GM12878 (cell line): ENCODE results near the gene SEPTIN14.
"Not testable (repeated sequence)": the region's sequence is repeated elsewhere in the genome, so short reads cannot be mapped to it uniquely, and the experiment has no call there.

ENCODE experiments used
- EP300 ChIP-seq, 2 experiments: fragments of 150-350 bp in 1 of 2; IDR thresholded peaks; 2 replicates each; pipeline ENCODE4 v1.6.1; 2011 to 2012; ENCODE audit warnings: low read depth in 2 of 2, low read length in 2 of 2, borderline replicate concordance in 1 of 2, improper control_type of control experiment in 1 of 2, inconsistent platforms in 1 of 2; ENCODE audit not compliant: control insufficient read depth in 1 of 2
- NFYB ChIP-seq: IDR thresholded peaks from 2 replicates; pipeline ENCODE4 v1.6.1; 2011; ENCODE audit warnings: low read depth, mild to moderate bottlenecking, low read length, improper control_type of control experiment, moderate library complexity; ENCODE audit not compliant: insufficient read depth
- NR2C2 ChIP-seq: IDR thresholded peaks from 2 replicates; pipeline ENCODE4 v1.6.1; 2011; ENCODE audit warnings: borderline replicate concordance, low read depth; ENCODE audit not compliant: control insufficient read depth, insufficient read length
- NRF1 ChIP-seq: conservative IDR thresholded peaks from 2 replicates; pipeline ENCODE4 v1.6.1; 2011; ENCODE audit warnings: mild to moderate bottlenecking, low read depth, low read length, improper control_type of control experiment
- POLR2A ChIP-seq: IDR thresholded peaks from 2 replicates; pipeline ENCODE4 v1.6.1; 2011; ENCODE audit warnings: low read depth, mild to moderate bottlenecking, low read length
- POLR2AphosphoS5 ChIP-seq: IDR thresholded peaks from 2 replicates; pipeline ENCODE4 v1.6.1; 2011; ENCODE audit warnings: mild to moderate bottlenecking, low read length, inconsistent platforms
- TF ChIP-seq, protein P1 (sequence below), 3 experiments: IDR thresholded peaks in 2 of 3; conservative IDR thresholded peaks in 1 of 3; 2 replicates each; pipeline ENCODE4 v1.5.1; 2011; ENCODE audit warnings: low read depth in 3 of 3, low read length in 3 of 3, mild to moderate bottlenecking in 3 of 3, control low read depth in 2 of 3, moderate library complexity in 2 of 3, inconsistent platforms in 1 of 3, mixed read lengths in 1 of 3; ENCODE audit not compliant: control insufficient read depth in 2 of 3, insufficient read depth in 1 of 3; ENCODE audit errors: extremely low read depth in 1 of 3
- TF ChIP-seq, protein P2 (sequence below): IDR thresholded peaks from 2 replicates; pipeline ENCODE4 v1.6.1; 2011; ENCODE audit warnings: low read depth, mild to moderate bottlenecking, low read length, moderate library complexity, borderline replicate concordance; ENCODE audit errors: extremely low read depth
- TF ChIP-seq, protein P3 (sequence below): IDR thresholded peaks from 2 replicates; pipeline ENCODE4 v1.6.1; 2011; ENCODE audit warnings: borderline replicate concordance, low read depth, mild to moderate bottlenecking, moderate library complexity, low read length; ENCODE audit not compliant: insufficient read depth, poor library complexity, severe bottlenecking

DNA sequence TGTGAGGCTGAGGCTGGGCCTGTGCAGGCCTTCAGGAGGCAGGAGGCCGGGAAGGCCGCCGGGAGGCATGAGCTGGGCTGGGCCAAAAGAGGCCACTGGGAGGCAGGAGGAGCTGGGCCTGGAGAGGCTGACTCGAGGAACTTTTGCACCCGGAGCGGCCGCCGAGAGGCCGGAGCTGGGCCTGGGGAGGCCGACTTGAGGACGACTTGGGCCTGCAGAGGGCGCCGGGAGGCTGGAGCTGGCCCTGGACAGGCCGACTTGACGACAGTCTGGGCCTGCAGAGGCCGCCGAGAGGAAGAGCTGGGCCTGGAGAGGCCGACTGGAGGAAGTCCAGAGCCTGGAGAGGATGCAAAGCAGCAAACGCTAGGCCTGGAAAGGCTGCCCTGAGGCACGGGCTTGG is 117.8 kb downstream of the SEPTIN14 start:
- TF ChIP-seq, protein P1, sequence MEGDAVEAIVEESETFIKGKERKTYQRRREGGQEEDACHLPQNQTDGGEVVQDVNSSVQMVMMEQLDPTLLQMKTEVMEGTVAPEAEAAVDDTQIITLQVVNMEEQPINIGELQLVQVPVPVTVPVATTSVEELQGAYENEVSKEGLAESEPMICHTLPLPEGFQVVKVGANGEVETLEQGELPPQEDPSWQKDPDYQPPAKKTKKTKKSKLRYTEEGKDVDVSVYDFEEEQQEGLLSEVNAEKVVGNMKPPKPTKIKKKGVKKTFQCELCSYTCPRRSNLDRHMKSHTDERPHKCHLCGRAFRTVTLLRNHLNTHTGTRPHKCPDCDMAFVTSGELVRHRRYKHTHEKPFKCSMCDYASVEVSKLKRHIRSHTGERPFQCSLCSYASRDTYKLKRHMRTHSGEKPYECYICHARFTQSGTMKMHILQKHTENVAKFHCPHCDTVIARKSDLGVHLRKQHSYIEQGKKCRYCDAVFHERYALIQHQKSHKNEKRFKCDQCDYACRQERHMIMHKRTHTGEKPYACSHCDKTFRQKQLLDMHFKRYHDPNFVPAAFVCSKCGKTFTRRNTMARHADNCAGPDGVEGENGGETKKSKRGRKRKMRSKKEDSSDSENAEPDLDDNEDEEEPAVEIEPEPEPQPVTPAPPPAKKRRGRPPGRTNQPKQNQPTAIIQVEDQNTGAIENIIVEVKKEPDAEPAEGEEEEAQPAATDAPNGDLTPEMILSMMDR (IDR thresholded peaks at IDR 0.05 in 2 of 3, conservative IDR thresholded peaks at IDR 0.05 in 1 of 3; ENCODE audit: control insufficient read depth in 2 of 3, extremely low read depth in 1 of 3, insufficient read depth in 1 of 3, low read depth in 3 of 3, low read length in 3 of 3): not testable (repeated sequence)
- TF ChIP-seq POLR2A; NR2C2; NFYB; POLR2AphosphoS5; EP300 (IDR thresholded peaks at IDR 0.05; ENCODE audit: borderline replicate concordance in 1 of 2, control insufficient read depth in 1 of 2, low read depth in 2 of 2, low read length in 2 of 2); NRF1: not testable (repeated sequence)
- TF ChIP-seq, protein P2, sequence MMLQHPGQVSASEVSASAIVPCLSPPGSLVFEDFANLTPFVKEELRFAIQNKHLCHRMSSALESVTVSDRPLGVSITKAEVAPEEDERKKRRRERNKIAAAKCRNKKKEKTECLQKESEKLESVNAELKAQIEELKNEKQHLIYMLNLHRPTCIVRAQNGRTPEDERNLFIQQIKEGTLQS: not testable (repeated sequence)
- TF ChIP-seq, protein P3, sequence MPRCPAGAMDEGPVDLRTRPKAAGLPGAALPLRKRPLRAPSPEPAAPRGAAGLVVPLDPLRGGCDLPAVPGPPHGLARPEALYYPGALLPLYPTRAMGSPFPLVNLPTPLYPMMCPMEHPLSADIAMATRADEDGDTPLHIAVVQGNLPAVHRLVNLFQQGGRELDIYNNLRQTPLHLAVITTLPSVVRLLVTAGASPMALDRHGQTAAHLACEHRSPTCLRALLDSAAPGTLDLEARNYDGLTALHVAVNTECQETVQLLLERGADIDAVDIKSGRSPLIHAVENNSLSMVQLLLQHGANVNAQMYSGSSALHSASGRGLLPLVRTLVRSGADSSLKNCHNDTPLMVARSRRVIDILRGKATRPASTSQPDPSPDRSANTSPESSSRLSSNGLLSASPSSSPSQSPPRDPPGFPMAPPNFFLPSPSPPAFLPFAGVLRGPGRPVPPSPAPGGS: not testable (repeated sequence)
